Neural cell (in vitro differentiated cells): ENCODE results near the gene AUNIP.

Source experiments
- CTCF ChIP-seq: fragments of 450-650 bp; IDR thresholded peaks from 2 replicates; pipeline ENCODE4 v1.5.1; 2014; ENCODE audit warnings: antibody characterized with exemption, mild to moderate bottlenecking, moderate library complexity; ENCODE audit not compliant: poor library complexity, severe bottlenecking
- EP300 ChIP-seq: fragments of 450-650 bp; conservative IDR thresholded peaks from 2 replicates; pipeline ENCODE4 v1.6.1; 2014; ENCODE audit warnings: antibody characterized with exemption, mild to moderate bottlenecking, moderate library complexity; ENCODE audit not compliant: poor library complexity, severe bottlenecking
- EZH2 ChIP-seq: fragments of 200-600, 300-800 bp; shearing (Covaris generic), sonication (generic); IDR thresholded peaks from 2 replicates; pipeline ENCODE4 v1.6.1; 2014; ENCODE audit warnings: antibody characterized with exemption, low read length, borderline replicate concordance, mild to moderate bottlenecking; ENCODE audit not compliant: insufficient read depth, poor library complexity, severe bottlenecking
- MXI1 ChIP-seq: fragments of 450-650 bp; conservative IDR thresholded peaks from 2 replicates; pipeline ENCODE4 v1.6.1; 2014; ENCODE audit warnings: antibody characterized with exemption, mild to moderate bottlenecking; ENCODE audit not compliant: poor library complexity, severe bottlenecking
- POLR2AphosphoS5 ChIP-seq: IDR thresholded peaks from 2 replicates; pipeline ENCODE4 v1.6.1; 2012
- RAD21 ChIP-seq: fragments of 450-650 bp; conservative IDR thresholded peaks from 2 replicates; pipeline ENCODE4 v1.6.1; 2014; ENCODE audit warnings: antibody characterized with exemption, mild to moderate bottlenecking, moderate library complexity
- SMC3 ChIP-seq: fragments of 450-650 bp; conservative IDR thresholded peaks from 2 replicates; pipeline ENCODE4 v1.6.1; 2014; ENCODE audit warnings: antibody characterized with exemption, mild to moderate bottlenecking, moderate library complexity; ENCODE audit not compliant: poor library complexity
- TAF1 ChIP-seq: IDR thresholded peaks from 2 replicates; pipeline ENCODE4 v1.6.1; 2012; ENCODE audit warnings: low read depth
- TF ChIP-seq, protein P1 (sequence below): IDR thresholded peaks from 2 replicates; pipeline ENCODE4 v1.6.1; 2012; ENCODE audit warnings: borderline replicate concordance

- no peak for TF ChIP-seq EZH2
- TF ChIP-seq TAF1 = no peak
- TF ChIP-seq CTCF = no peak
- no peak for TF ChIP-seq SMC3
- TF ChIP-seq MXI1 = no peak
- TF ChIP-seq, protein P1, sequence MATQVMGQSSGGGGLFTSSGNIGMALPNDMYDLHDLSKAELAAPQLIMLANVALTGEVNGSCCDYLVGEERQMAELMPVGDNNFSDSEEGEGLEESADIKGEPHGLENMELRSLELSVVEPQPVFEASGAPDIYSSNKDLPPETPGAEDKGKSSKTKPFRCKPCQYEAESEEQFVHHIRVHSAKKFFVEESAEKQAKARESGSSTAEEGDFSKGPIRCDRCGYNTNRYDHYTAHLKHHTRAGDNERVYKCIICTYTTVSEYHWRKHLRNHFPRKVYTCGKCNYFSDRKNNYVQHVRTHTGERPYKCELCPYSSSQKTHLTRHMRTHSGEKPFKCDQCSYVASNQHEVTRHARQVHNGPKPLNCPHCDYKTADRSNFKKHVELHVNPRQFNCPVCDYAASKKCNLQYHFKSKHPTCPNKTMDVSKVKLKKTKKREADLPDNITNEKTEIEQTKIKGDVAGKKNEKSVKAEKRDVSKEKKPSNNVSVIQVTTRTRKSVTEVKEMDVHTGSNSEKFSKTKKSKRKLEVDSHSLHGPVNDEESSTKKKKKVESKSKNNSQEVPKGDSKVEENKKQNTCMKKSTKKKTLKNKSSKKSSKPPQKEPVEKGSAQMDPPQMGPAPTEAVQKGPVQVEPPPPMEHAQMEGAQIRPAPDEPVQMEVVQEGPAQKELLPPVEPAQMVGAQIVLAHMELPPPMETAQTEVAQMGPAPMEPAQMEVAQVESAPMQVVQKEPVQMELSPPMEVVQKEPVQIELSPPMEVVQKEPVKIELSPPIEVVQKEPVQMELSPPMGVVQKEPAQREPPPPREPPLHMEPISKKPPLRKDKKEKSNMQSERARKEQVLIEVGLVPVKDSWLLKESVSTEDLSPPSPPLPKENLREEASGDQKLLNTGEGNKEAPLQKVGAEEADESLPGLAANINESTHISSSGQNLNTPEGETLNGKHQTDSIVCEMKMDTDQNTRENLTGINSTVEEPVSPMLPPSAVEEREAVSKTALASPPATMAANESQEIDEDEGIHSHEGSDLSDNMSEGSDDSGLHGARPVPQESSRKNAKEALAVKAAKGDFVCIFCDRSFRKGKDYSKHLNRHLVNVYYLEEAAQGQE = no peak
- no peak for TF ChIP-seq POLR2AphosphoS5
- TF ChIP-seq RAD21 = no peak
- TF ChIP-seq EP300 = no peak
Measured at GRCh38 chr1:25885602-25886001, 26.3 kb upstream of the AUNIP start.
